SK-N-SH (cell line): ENCODE data around the gene TUBB6. TPM values are rescaled to one million over a fixed set of nuclear protein-coding genes. Genes with fewer than 3 reads are reported as not detected.

ENCODE experiments used
- CTCF ChIA-PET: fragments of 300-600, 350-600 bp; formaldehyde crosslinking; extraction: SDS; loops from one replicate; lab custom pipeline; 2021; lab: Yijun Ruan, JAX
- POLR2A ChIA-PET: fragments of 350-600 bp; sonication (Branson Sonifier 250); formaldehyde crosslinking; extraction: SDS; loops from one replicate; lab custom pipeline; 2020; ENCODE audit warnings: antibody characterized with exemption, inconsistent platforms; lab: Yijun Ruan, JAX
- DNase-seq: peaks from one replicate; pipeline ENCODE4 v3.0.0; 2012
- H2AFZ ChIP-seq: fragments of 200-600 bp; sonication (generic); 2 replicates; pipeline ENCODE4 v1.8.1; 2016; ENCODE audit warnings: antibody characterized with exemption, mild to moderate bottlenecking, low read depth
- H3F3A ChIP-seq: fragments of 200-600 bp; sonication (generic); replicated peaks from 2 replicates; pipeline ENCODE3; 2016; ENCODE audit warnings: antibody characterized with exemption, mild to moderate bottlenecking; ENCODE audit not compliant: insufficient read depth
- H3K27ac ChIP-seq, 2 experiments: fragments of 200-500 bp in 1 of 2; fragments of 200-600 bp in 1 of 2; sonication (Bioruptor generic) in 1 of 2; sonication (generic), shearing (Covaris generic) in 1 of 2; 2 replicates each; pipeline versions ENCODE4 v1.5.1 to v1.6.1; 2014 to 2016; ENCODE audit warnings: low read depth in 2 of 2, inconsistent platforms in 1 of 2, low read length in 1 of 2, mild to moderate bottlenecking in 1 of 2, mixed read lengths in 1 of 2
- H3K27me3 ChIP-seq: fragments of 200-600 bp; sonication (generic), shearing (Covaris generic); 2 replicates; pipeline ENCODE4 v1.6.1; 2016; ENCODE audit warnings: mixed run types; ENCODE audit not compliant: insufficient read depth
- H3K36me3 ChIP-seq, 2 experiments: fragments of 200-500 bp in 1 of 2; fragments of 200-600 bp in 1 of 2; sonication (Bioruptor generic) in 1 of 2; sonication (generic) in 1 of 2; replicated peaks in 1 of 2; 2 replicates each; pipeline versions ENCODE3 to v1.5.1; 2014 to 2016; ENCODE audit warnings: low read length in 1 of 2, mild to moderate bottlenecking in 1 of 2; ENCODE audit not compliant: insufficient read depth in 2 of 2, control insufficient read depth in 1 of 2
- H3K4me1 ChIP-seq, 2 experiments: fragments of 200-500 bp in 1 of 2; fragments of 200-600 bp in 1 of 2; sonication (Bioruptor generic) in 1 of 2; sonication (generic), shearing (Covaris generic) in 1 of 2; 2 replicates each; pipeline versions ENCODE4 v1.5.1 to v1.6.1; 2014 to 2016; ENCODE audit warnings: low read depth in 1 of 2, low read length in 1 of 2, mixed run types in 1 of 2; ENCODE audit not compliant: insufficient read depth in 2 of 2, control insufficient read depth in 1 of 2
- H3K4me2 ChIP-seq: fragments of 200-600 bp; sonication (generic), shearing (Covaris generic); 2 replicates; pipeline ENCODE4 v1.6.1; 2017; ENCODE audit warnings: mixed run types
- H3K4me3 ChIP-seq, 2 experiments: fragments of 200-500 bp in 1 of 2; fragments of 200-600 bp in 1 of 2; sonication (Bioruptor generic) in 1 of 2; sonication (generic), shearing (Covaris generic) in 1 of 2; 2 replicates each; pipeline versions ENCODE4 v1.5.1 to v1.8.1; 2014 to 2016; ENCODE audit warnings: low read depth in 2 of 2, inconsistent platforms in 1 of 2, low read length in 1 of 2, mild to moderate bottlenecking in 1 of 2, mixed read lengths in 1 of 2, moderate library complexity in 1 of 2
- H3K79me2 ChIP-seq: fragments of 200-600 bp; sonication (generic); 2 replicates; pipeline ENCODE4 v1.8.1; 2017; ENCODE audit warnings: mild to moderate bottlenecking; ENCODE audit not compliant: insufficient read depth
- H3K9ac ChIP-seq: fragments of 200-600 bp; sonication (generic); 2 replicates; pipeline ENCODE4 v1.6.1; 2017; ENCODE audit warnings: mixed run types
- H3K9me2 ChIP-seq: fragments of 200-600 bp; sonication (generic); 2 replicates; pipeline ENCODE4 v1.6.1; 2017; ENCODE audit warnings: mixed run types
- H3K9me3 ChIP-seq: fragments of 200-600 bp; sonication (generic); 2 replicates; pipeline ENCODE4 v1.6.1; 2017; ENCODE audit warnings: mixed run types, mild to moderate bottlenecking, moderate library complexity
- H4K20me1 ChIP-seq: fragments of 200-600 bp; sonication (generic); 2 replicates; pipeline ENCODE4 v1.6.1; 2017; ENCODE audit warnings: mild to moderate bottlenecking, mixed run types; ENCODE audit not compliant: insufficient read depth
- EP300 ChIP-seq, 2 experiments: IDR thresholded peaks; 2 replicates each; pipeline versions ENCODE4 v1.4.0 to v1.6.1; 2012; ENCODE audit warnings: borderline replicate concordance in 1 of 2, low read depth in 1 of 2, low read length in 1 of 2
- FOXM1 ChIP-seq: IDR thresholded peaks from 2 replicates; pipeline ENCODE4 v1.4.0; 2012; ENCODE audit warnings: low read depth, mild to moderate bottlenecking
- GABPA ChIP-seq: IDR thresholded peaks from 2 replicates; pipeline ENCODE4 v1.4.0; 2012; ENCODE audit warnings: low read depth, mild to moderate bottlenecking
- MEF2A ChIP-seq: IDR thresholded peaks from 2 replicates; pipeline ENCODE4 v1.4.0; 2012; ENCODE audit warnings: low read depth, borderline replicate concordance
- MXI1 ChIP-seq: IDR thresholded peaks from 2 replicates; pipeline ENCODE4 v1.6.1; 2012; ENCODE audit warnings: mild to moderate bottlenecking, low read depth, low read length, improper control_type of control experiment
- NFIC ChIP-seq: IDR thresholded peaks from 2 replicates; pipeline ENCODE4 v1.4.0; 2012; ENCODE audit warnings: borderline replicate concordance
- RAD21 ChIP-seq: IDR thresholded peaks from 2 replicates; pipeline ENCODE4 v1.6.1; 2012; ENCODE audit warnings: mild to moderate bottlenecking, low read length
- RCOR1 ChIP-seq: fragments of 150-350 bp; IDR thresholded peaks from 2 replicates; pipeline ENCODE4 v1.6.1; 2017; ENCODE audit warnings: antibody characterized with exemption, low read length
- RFX5 ChIP-seq: IDR thresholded peaks from 2 replicates; pipeline ENCODE4 v1.6.1; 2012; ENCODE audit warnings: mild to moderate bottlenecking, improper control_type of control experiment, low read length
- RXRA ChIP-seq: IDR thresholded peaks from 2 replicates; pipeline ENCODE4 v1.4.0; 2012; ENCODE audit warnings: low read depth, mild to moderate bottlenecking, borderline replicate concordance
- SIN3A ChIP-seq: IDR thresholded peaks from 2 replicates; pipeline ENCODE4 v1.6.1; 2012; ENCODE audit warnings: low read depth, mild to moderate bottlenecking, low read length, moderate library complexity, borderline replicate concordance
- SMC3 ChIP-seq: IDR thresholded peaks from 2 replicates; pipeline ENCODE4 v1.6.1; 2012; ENCODE audit warnings: low read depth, low read length, improper control_type of control experiment
- TAF1 ChIP-seq: IDR thresholded peaks from 2 replicates; pipeline ENCODE4 v1.6.1; 2012; ENCODE audit warnings: low read depth, mild to moderate bottlenecking, low read length, moderate library complexity, borderline replicate concordance
- TCF12 ChIP-seq: IDR thresholded peaks from 2 replicates; pipeline ENCODE4 v1.4.0; 2012
- WGBS: methylation state at CpG from one replicate; pipeline ENCODE4 v1.1.6; 2017; ENCODE audit warnings: low lambda C conversion rate; 5-methylcytosine and 5-hydroxymethylcytosine counted together
- polyA plus RNA-seq, 3 experiments: library from polyadenylated mRNA; depleted of rRNA; stranded (reverse); fragments of >200 nt; gene quantifications; 2 replicates each; pipeline ENCODE4 v1.2.3, GENCODE V29; 2012
- TF ChIP-seq, protein P1 (sequence below): IDR thresholded peaks from 2 replicates; pipeline ENCODE4 v1.4.0; 2012; ENCODE audit warnings: low read depth
- TF ChIP-seq, protein P2 (sequence below): fragments of 150-350 bp; IDR thresholded peaks from 2 replicates; pipeline ENCODE4 v1.6.1; 2017; ENCODE audit warnings: antibody characterized with exemption, low read length, low read depth, borderline replicate concordance

Gene TUBB6
- polyA plus RNA-seq, 1 of the 3 experiments (the other 2 are of a cell fraction) = 387 TPM

DNA sequence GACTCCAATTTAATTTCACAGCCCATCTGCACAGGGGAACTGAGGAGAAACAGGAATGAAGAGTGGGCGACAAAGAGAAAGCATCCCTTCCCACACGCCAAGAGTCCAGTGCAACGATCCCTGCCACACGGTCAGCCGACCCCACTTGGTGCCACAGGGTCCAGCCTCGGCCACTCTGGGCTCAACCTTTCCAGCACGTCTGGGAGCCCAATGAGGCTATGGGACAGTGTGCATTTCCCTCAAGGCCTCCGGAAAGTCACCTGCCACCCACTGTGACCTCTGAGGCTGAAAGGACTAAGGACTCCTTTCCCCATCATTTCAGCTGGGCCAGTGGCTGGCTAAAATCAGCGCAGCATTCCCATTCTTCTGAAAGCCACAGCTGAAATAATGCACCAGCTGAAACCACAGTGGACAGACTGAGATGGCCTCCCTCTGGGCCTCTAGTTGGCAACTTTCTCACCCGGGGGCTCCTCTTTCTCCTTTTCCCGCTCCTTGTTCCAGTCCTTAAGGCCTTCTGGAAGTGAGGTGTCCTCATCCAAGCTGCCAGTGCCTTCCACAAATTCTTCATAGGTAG is 21.2 kb downstream of the TUBB6 start:
- no peaks in the 10 kb centered on the region for H3K9me3 ChIP-seq
- no peaks in the 10 kb centered on the region for H3K9me2 ChIP-seq
- no peaks in the 10 kb centered on the region for H3K27me3 ChIP-seq
- H3K36me3 ChIP-seq = peaks cover 42 to 53% of the 10 kb centered on the region in 2 experiments
- peaks cover 40% of the 10 kb centered on the region; the same call in 1 of the 2 replicates for H4K20me1 ChIP-seq
- no peak overlapping the region for H3K4me3 ChIP-seq
- 91% methylated on average over 9 of the region's 11 CpGs for WGBS
- H3F3A ChIP-seq = peaks cover 45% of the 10 kb centered on the region
- H3K79me2 ChIP-seq = peaks cover 21% of the 10 kb centered on the region; the same call in 1 of the 2 replicates
- DNase-seq = no peak
- H3K4me2 ChIP-seq = no peak overlapping the region
- no peak overlapping the region for H3K27ac ChIP-seq
- H2AFZ ChIP-seq = no peak overlapping the region
- ChIA-PET CTCF (interaction anchor here (0.9 to 3.0 kb wide), 11 partner anchors 11 to 329 kb away, joined by 3 to 30 read pairs (median 6); partner anchors contain the start of genes AFG3L2, SPIRE1 and TUBB6), POLR2A (no interaction called here)
- no peak overlapping the region for H3K9ac ChIP-seq
- peaks cover 0 to 17% of the 10 kb centered on the region in 2 experiments; a peak in 1 of 4 replicates for H3K4me1 ChIP-seq
- no peak for TF ChIP-seq SMC3
- TF ChIP-seq RCOR1 = peak; percentile 33; the same call in 1 of the 2 replicates
- TF ChIP-seq, protein P1, sequence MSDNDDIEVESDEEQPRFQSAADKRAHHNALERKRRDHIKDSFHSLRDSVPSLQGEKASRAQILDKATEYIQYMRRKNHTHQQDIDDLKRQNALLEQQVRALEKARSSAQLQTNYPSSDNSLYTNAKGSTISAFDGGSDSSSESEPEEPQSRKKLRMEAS = no peak
- no peak for TF ChIP-seq RFX5

DNA sequence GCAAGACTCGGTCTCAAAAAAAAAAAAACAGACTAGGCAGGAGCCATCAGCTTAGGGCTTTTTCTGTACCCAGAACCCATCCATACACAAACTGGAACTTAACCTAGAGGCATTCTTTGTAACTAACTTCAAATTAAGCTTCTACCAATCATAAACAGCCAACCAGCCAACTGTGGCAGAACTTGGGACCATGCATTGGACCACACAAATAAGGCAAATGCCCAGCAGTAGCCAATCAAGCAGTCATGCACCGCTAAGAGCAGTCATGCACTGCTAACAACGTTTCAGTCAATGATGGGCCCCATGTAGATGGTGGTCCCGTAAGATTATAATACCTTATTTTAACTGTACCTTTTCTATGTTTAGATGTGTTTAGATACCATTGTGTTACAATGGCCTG is 22.7 kb downstream of the TUBB6 start:
- Histone ChIP-seq H3K79me2 (peaks cover 16% of the 10 kb centered on the region; the same call in 1 of the 2 replicates), H3K9me2 (no peaks in the 10 kb centered on the region), H3K27ac (no peak overlapping the region), H3K27me3 (no peaks in the 10 kb centered on the region), H4K20me1 (peaks cover 27% of the 10 kb centered on the region; the same call in 1 of the 2 replicates), H3K4me3 (no peak overlapping the region), H3K36me3 (peaks cover 34 to 47% of the 10 kb centered on the region in 2 experiments), H3K9ac (no peak overlapping the region), H3K9me3 (no peaks in the 10 kb centered on the region), H2AFZ (no peak overlapping the region), H3F3A (peaks cover 42% of the 10 kb centered on the region)
- CTCF ChIA-PET = no interaction called here
- WGBS = 92% methylated on average over 4 of the region's 4 CpGs
- DNase-seq = no peak
- TF ChIP-seq RCOR1 (no peak), MEF2A (no peak), MXI1 (no peak)
- TF ChIP-seq, protein P2, sequence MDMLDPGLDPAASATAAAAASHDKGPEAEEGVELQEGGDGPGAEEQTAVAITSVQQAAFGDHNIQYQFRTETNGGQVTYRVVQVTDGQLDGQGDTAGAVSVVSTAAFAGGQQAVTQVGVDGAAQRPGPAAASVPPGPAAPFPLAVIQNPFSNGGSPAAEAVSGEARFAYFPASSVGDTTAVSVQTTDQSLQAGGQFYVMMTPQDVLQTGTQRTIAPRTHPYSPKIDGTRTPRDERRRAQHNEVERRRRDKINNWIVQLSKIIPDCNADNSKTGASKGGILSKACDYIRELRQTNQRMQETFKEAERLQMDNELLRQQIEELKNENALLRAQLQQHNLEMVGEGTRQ = no peak
- TF ChIP-seq, all 33 proteins: peak for 0
- Histone ChIP-seq H3K4me1 (peaks cover 0 to 20% of the 10 kb centered on the region in 2 experiments; a peak in 1 of 4 replicates), H3K4me2 (no peak overlapping the region)
- POLR2A ChIA-PET = no interaction called here

DNA sequence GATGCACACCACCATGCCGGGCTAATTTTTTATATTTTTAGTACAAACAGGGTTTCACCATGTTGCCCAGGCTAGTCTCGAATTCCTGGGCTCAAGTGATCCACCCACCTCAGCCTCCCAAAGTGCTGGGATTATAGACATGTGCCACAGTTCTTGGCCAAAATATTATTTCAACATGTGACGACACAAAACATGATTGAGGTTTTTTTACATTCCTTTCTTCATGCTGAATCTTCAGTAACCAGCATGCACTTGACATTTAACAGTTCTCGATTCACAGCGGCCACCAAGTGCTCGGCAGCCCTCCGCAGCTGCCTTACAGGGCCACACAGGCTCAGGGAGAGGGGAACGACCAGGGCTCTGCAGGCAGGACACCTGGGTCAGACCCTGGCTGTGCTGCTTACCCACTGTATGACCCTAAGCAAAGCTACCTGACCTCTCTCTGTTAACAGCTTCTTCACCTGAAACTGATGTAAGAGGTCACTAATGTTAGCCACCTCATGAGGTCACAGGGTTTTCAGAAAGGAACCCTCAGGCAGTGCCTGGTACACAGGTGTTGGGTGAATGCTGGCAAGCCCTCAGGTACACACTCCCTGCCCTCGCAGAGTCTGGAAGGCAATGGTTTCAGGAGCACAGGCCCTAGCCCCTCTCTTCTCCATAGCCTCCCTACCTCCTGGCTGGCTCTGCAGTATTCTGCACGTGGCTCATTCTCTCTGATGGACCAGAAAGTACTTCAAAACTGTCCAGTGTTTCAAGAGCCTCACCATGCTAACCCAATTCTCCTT is 25.7 kb downstream of the TUBB6 start:
- POLR2A ChIA-PET = no interaction called here
- DNase-seq = no peak
- Histone ChIP-seq H3K4me2 (no peak overlapping the region), H3K27me3 (no peaks in the 10 kb centered on the region), H3K36me3 (peaks cover 30 to 35% of the 10 kb centered on the region in 2 experiments), H3K27ac (no peak overlapping the region), H3K4me3 (no peak overlapping the region), H3F3A (peaks cover 24% of the 10 kb centered on the region), H4K20me1 (no peaks in the 10 kb centered on the region), H3K9me2 (no peaks in the 10 kb centered on the region), H3K9me3 (no peaks in the 10 kb centered on the region), H3K4me1 (peaks cover 0 to 10% of the 10 kb centered on the region in 2 experiments; a peak in 1 of 4 replicates), H2AFZ (no peak overlapping the region), H3K9ac (no peak overlapping the region), H3K79me2 (peaks cover 4% of the 10 kb centered on the region; the same call in 1 of the 2 replicates)
- WGBS = 93% methylated on average over 10 of the region's 10 CpGs
- CTCF ChIA-PET = no interaction called here
- TF ChIP-seq SIN3A (no peak), SMC3 (no peak), EP300 (IDR thresholded peaks at IDR 0.05; ENCODE audit: borderline replicate concordance in 1 of 2, low read depth in 1 of 2, low read length in 1 of 2) (no peak), NFIC (no peak), MXI1 (no peak), RXRA (no peak), FOXM1 (no peak), TCF12 (no peak), RAD21 (no peak), GABPA (no peak), TAF1 (no peak), RCOR1 (no peak)
- TF ChIP-seq, protein P2 = no peak
- TF ChIP-seq, protein P1 = no peak
